GM12874 (cell line): ENCODE measurements around the gene YBEY.

Experiments
- CTCF ChIP-seq: IDR thresholded peaks from 2 replicates; pipeline ENCODE4 v1.5.1; 2011; ENCODE audit warnings: low read depth, mild to moderate bottlenecking, control low read depth, low read length, moderate library complexity; ENCODE audit not compliant: insufficient read depth

YBEY gene

DNA sequence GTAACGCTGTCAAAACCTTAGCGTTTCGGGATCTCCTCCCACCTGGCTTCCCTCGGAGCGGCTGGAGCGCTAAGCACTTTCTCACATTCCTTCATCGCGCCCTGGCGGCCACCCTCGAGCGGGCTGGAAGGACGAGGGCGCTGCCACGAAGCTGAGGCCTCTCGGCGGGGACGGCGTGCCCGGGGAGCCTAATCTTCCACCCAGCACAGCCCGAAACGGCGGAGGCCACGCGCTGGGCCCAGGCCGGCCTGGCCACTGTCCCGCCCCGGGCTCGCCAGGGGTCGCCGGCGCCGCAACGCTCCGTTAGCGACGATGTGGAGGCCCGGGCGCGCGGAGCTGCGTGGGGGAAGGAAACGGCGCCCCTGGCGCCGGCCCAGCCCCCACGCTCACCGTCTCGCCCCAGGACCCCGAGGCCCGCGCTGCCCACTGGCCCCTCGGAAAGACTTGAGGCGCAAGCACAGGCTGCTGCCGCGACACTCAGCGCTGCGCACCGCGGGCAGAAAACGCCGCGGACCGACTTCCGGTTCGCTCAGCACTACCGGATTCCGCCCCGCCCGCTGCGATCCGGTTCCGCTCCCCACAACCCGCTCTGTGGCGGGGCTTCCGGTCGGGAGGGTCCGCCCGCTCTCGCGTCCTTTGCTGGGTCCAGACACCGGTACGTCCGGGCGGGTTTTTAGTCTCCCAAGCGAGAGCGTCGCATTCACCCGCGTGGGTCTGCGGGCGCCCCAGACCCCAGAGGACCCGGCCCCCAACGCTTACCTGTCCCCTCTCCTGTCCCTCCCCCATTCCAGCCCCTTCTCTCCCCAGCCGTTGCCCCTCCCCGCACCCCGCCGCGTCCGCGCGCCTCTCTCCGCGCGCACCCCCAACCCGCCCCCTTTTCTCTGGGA, at the start of gene YBEY:
YBEY (plus strand) TSS at position 582 of the 887 bp plus-strand sequence. CDS start 572 bp downstream, outside the sequence.
- TF ChIP-seq CTCF = peak; percentile 23; the same call in 1 of the 2 replicates

DNA sequence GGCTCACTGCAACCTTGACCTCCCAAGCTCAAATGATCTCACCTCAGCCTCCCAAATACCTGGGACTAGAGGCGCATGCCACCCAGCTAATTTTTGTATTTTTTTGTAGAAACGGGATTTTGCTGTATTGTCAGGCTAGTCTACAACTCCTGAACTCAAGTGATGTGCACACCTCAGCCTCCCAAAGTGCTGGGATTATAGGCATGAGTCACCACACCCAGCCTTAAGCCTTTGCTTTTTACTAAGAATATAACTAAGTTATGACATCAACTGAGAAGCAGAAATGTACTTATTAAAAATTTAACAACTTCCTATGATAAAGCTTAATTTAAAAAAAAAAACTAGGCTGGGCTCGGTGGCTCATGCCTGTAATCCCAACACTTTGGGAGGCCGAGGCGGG, 48.7 kb upstream of the YBEY start:
- no peak for TF ChIP-seq CTCF

- TF ChIP-seq CTCF = no peak
Measured at GRCh38 chr21:46239817-46240325, 46.3 kb upstream of the YBEY start.

DNA sequence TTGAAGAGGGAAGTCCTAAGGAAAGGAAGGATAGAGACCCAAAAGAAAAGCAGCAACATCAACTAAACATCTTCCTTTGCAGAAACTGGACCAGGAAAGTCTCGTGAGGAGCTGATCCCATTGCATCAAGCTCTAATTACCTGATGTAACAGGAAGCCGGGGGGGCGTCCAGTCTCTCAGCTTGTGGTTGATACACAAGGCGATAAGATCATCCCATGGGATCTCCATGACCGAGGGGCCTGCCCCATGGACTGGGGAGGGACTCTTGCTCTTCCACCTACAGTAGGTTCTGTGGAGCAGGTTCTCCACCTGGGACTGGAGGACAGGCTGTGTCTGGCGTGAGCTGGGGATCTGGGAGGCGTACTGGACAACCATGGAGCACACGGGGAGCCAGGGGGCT, 42.8 kb upstream of the YBEY start:
- no peak for TF ChIP-seq CTCF

DNA sequence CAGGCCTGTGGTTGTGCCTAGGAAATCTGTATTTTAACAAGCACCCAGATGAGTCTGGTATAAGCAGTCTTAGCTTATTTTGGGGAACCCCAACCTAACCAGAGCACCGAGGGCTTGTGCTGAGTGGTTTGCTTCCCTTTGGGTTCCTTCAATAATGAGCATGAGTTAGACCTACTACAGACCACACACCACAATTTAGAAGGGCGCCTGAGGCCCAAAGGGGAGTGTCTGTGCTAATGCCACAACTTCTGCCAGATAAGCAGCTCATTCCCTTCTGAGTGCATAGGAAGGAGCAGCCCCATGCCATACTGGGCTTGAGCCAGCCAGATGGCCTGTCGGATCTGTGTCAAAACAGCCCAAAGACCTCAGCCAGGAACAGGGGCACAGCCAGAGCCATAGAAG, 42.2 kb upstream of the YBEY start:
- no peak for TF ChIP-seq CTCF

DNA sequence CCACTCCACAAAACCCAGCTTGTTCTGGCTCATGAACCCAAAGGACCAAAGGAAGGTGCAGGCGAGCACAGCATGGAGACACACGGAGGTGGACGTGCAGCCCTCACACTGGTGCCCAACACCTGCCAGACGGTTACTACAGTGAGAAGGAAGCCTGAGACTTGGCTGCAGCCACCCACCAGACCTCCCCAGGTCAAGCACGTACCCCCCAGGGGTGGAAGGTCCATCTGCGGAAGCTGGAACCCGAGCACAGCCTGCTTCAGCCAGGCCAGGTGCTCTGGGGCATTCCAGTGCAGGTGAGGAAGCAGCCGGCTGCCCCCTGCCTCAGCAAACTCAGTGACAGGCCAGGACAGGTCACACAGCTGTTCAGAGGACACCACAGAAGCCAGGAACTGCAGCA, 41.5 kb upstream of the YBEY start:
- TF ChIP-seq CTCF = no peak

DNA sequence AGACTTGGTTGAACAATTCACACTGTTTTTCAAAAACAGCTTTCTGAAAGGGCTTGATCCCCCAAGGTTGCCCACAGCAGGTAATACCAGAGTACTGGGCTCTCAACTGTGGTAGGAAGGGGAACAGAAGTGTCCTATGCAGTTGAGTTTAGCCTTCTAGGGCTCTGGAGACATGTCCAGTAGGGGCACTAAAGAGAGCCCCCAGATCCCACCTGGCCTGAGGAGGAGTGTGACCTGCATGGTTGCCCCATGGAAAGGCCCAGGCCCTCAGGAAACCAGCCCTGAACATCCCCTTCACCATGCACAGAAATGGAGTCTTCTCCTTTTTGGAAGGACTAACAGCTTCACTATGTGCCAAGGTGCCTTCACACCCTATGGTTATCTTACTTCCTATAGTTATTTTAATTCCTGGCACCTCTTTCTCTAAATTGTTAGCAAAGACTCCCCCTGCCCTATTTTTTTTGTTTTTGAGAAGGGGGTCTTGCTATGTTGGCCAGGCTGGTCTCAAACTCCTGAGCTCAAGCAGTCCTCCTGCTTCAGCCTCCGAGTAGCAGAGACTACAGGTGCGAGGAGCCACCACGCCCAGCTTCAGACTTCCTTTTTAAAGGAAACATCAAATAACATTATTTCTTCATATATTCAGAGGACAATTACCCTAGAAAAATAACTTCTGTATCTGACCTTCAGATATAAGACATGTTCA, 40.8 kb upstream of the YBEY start:
- no peak for TF ChIP-seq CTCF
